GM23248 (cell line): Measurements from ENCODE around the gene FNDC11. TPM values are rescaled to one million over a fixed set of nuclear protein-coding genes. Genes with fewer than 3 reads are reported as not detected.

Experiments used
- DNase-seq: peaks from one replicate; pipeline ENCODE4 v3.0.0-alpha.2; 2015
- H2AFZ ChIP-seq: fragments of 200-600 bp; sonication (generic); 2 replicates; pipeline ENCODE4 v1.6.1; 2016; ENCODE audit warnings: antibody characterized with exemption
- H3F3A ChIP-seq: fragments of 200-600 bp; sonication (generic); 2 replicates; pipeline ENCODE4 v1.6.1; 2016; ENCODE audit warnings: mild to moderate bottlenecking, antibody characterized with exemption, mixed run types; ENCODE audit not compliant: insufficient read depth
- H3K27ac ChIP-seq: fragments of 200-600 bp; sonication (generic); 2 replicates; pipeline ENCODE4 v1.5.1; 2016; ENCODE audit warnings: mild to moderate bottlenecking
- H3K27me3 ChIP-seq: fragments of 200-600 bp; sonication (generic); replicated peaks from 2 replicates; pipeline ENCODE4 v1.6.1; 2016; ENCODE audit warnings: mild to moderate bottlenecking; ENCODE audit not compliant: insufficient read depth
- H3K36me3 ChIP-seq: fragments of 200-600 bp; sonication (generic); 2 replicates; pipeline ENCODE4 v1.6.1; 2016; ENCODE audit warnings: low read depth, mild to moderate bottlenecking
- H3K4me1 ChIP-seq: fragments of 200-600 bp; sonication (generic); 2 replicates; pipeline ENCODE4 v1.6.1; 2016; ENCODE audit warnings: mild to moderate bottlenecking; ENCODE audit not compliant: insufficient read depth
- H3K4me2 ChIP-seq: fragments of 200-600 bp; sonication (generic); one replicate; pipeline ENCODE4 v1.6.1; 2016; ENCODE audit warnings: mild to moderate bottlenecking; ENCODE audit not compliant: unreplicated experiment
- H3K4me3 ChIP-seq: fragments of 200-600 bp; sonication (generic); 2 replicates; pipeline ENCODE4 v1.5.1; 2016; ENCODE audit warnings: mild to moderate bottlenecking
- H3K79me2 ChIP-seq: fragments of 200-600 bp; sonication (generic); 2 replicates; pipeline ENCODE4 v1.6.1; 2016; ENCODE audit warnings: mild to moderate bottlenecking; ENCODE audit not compliant: insufficient read depth
- H3K9ac ChIP-seq: fragments of 200-600 bp; sonication (generic); 2 replicates; pipeline ENCODE4 v1.6.1; 2016; ENCODE audit warnings: mild to moderate bottlenecking
- H3K9me2 ChIP-seq: fragments of 200-600 bp; sonication (generic); 2 replicates; pipeline ENCODE4 v1.6.1; 2016; ENCODE audit warnings: mixed run types, mild to moderate bottlenecking, moderate library complexity; ENCODE audit not compliant: insufficient read depth
- H3K9me3 ChIP-seq: fragments of 200-600 bp; sonication (generic); one replicate; pipeline ENCODE4 v1.6.1; 2017; ENCODE audit warnings: low read depth
- H4K20me1 ChIP-seq: fragments of 200-600 bp; sonication (generic); 2 replicates; pipeline ENCODE4 v1.6.0; 2016; ENCODE audit not compliant: insufficient read depth
- EZH2 ChIP-seq: fragments of 200-600 bp; sonication (generic); IDR thresholded peaks from 2 replicates; pipeline ENCODE4 v1.6.1; 2018; ENCODE audit warnings: antibody characterized with exemption, mild to moderate bottlenecking; ENCODE audit not compliant: insufficient read depth, poor library complexity, severe bottlenecking
- EZH2phosphoT487 ChIP-seq: fragments of 200-600 bp; sonication (generic); IDR thresholded peaks from 2 replicates; pipeline ENCODE4 v1.6.1; 2018; ENCODE audit warnings: antibody characterized with exemption, moderate library complexity, mild to moderate bottlenecking, low read depth; ENCODE audit not compliant: insufficient read depth
- whole genome bisulfite sequencing, 2 experiments: methylation state at CpG; one replicate each; pipeline ENCODE4 v1.1.6; 2015 to 2017; ENCODE audit warnings: low lambda C conversion rate in 2 of 2, low coverage in 1 of 2; ENCODE audit errors: missing lambda C conversion rate in 2 of 2; 5-methylcytosine and 5-hydroxymethylcytosine counted together
- in situ Hi-C: fragments of 300-500 bp; cut with MboI; formaldehyde crosslinking; loops from 2 replicates; pipeline ENCODE4 v1.15.0; 2020
- polyA plus RNA-seq: library from polyadenylated mRNA; unstranded; fragments of >200 nt; fragmentation: Nextera tagmentation; extraction: Ambion mirVana; gene quantifications from 2 replicates; pipeline ENCODE4 v1.2.1, GENCODE V29; 2016
- total RNA-seq: library from RNA; depleted of rRNA; stranded (reverse); fragments of >200 nt; shearing (Covaris generic); gene quantifications from 2 replicates; pipeline ENCODE4 v1.2.3, GENCODE V29; 2014

The FNDC11 gene
- total and polyA plus RNA-seq, 2 experiments from 2014 or later, result 0.15 to 0.65 TPM

- no peak overlapping the region for H3K9ac ChIP-seq
- no peaks in the 10 kb centered on the region for H4K20me1 ChIP-seq
- WGBS, 2 experiments, result 87 to 91% methylated on average over 39 to 46 of the region's 46 CpGs
- no peak for DNase-seq
- no peak overlapping the region for H3K27ac ChIP-seq
- H3K9me2 ChIP-seq, result no peaks in the 10 kb centered on the region
- H2AFZ ChIP-seq, result no peak overlapping the region
- no peak for TF ChIP-seq EZH2phosphoT487
- no peak for TF ChIP-seq EZH2
- H3K79me2 ChIP-seq, result no peaks in the 10 kb centered on the region
- no peaks in the 10 kb centered on the region for H3F3A ChIP-seq
- H3K4me1 ChIP-seq, result no peaks in the 10 kb centered on the region
- H3K4me3 ChIP-seq, result no peak overlapping the region
- H3K36me3 ChIP-seq, result no peaks in the 10 kb centered on the region
- in situ Hi-C loops, result no loop called here
- no peak overlapping the region for H3K4me2 ChIP-seq
- H3K27me3 ChIP-seq, result no peaks in the 10 kb centered on the region
- no peaks in the 10 kb centered on the region for H3K9me3 ChIP-seq
These were observed 12.6 kb downstream of the FNDC11 start for GRCh38 chr20:63566395-63567135.

GRCh38 chr20:63567136-63567385 is 13.1 kb downstream of the FNDC11 start:
- no peak overlapping the region for H3K9ac ChIP-seq
- no peak for DNase-seq
- WGBS, 2 experiments, result 95% methylated on average over 8 to 22 of the region's 22 CpGs
- H4K20me1 ChIP-seq, result no peaks in the 10 kb centered on the region
- H3K4me2 ChIP-seq, result no peak overlapping the region
- TF ChIP-seq EZH2phosphoT487 (no peak), EZH2 (no peak)
- no peaks in the 10 kb centered on the region for H3K4me1 ChIP-seq
- H3K9me2 ChIP-seq, result no peaks in the 10 kb centered on the region
- H2AFZ ChIP-seq, result no peak overlapping the region
- H3K9me3 ChIP-seq, result no peaks in the 10 kb centered on the region
- H3K27me3 ChIP-seq, result no peaks in the 10 kb centered on the region
- H3K79me2 ChIP-seq, result no peaks in the 10 kb centered on the region
- in situ Hi-C loops, result no loop called here
- H3F3A ChIP-seq, result no peaks in the 10 kb centered on the region
- no peak overlapping the region for H3K27ac ChIP-seq
- H3K36me3 ChIP-seq, result no peaks in the 10 kb centered on the region
- H3K4me3 ChIP-seq, result no peak overlapping the region

GRCh38 chr20:63567386-63568169 is 13.6 kb downstream of the FNDC11 start:
- 93 to 96% methylated on average over 32 to 37 of the region's 37 CpGs for WGBS, 2 experiments
- Histone ChIP-seq H3K36me3 (no peaks in the 10 kb centered on the region), H4K20me1 (no peaks in the 10 kb centered on the region), H3K27me3 (no peaks in the 10 kb centered on the region), H3K27ac (no peak overlapping the region), H3K9ac (no peak overlapping the region), H3K4me2 (no peak overlapping the region), H3K4me1 (no peaks in the 10 kb centered on the region), H2AFZ (no peak overlapping the region), H3K9me2 (no peaks in the 10 kb centered on the region), H3K4me3 (no peak overlapping the region), H3F3A (no peaks in the 10 kb centered on the region), H3K9me3 (no peaks in the 10 kb centered on the region), H3K79me2 (no peaks in the 10 kb centered on the region)
- TF ChIP-seq EZH2phosphoT487 (no peak), EZH2 (no peak)
- DNase-seq, result no peak
- in situ Hi-C loops, result no loop called here

DNA sequence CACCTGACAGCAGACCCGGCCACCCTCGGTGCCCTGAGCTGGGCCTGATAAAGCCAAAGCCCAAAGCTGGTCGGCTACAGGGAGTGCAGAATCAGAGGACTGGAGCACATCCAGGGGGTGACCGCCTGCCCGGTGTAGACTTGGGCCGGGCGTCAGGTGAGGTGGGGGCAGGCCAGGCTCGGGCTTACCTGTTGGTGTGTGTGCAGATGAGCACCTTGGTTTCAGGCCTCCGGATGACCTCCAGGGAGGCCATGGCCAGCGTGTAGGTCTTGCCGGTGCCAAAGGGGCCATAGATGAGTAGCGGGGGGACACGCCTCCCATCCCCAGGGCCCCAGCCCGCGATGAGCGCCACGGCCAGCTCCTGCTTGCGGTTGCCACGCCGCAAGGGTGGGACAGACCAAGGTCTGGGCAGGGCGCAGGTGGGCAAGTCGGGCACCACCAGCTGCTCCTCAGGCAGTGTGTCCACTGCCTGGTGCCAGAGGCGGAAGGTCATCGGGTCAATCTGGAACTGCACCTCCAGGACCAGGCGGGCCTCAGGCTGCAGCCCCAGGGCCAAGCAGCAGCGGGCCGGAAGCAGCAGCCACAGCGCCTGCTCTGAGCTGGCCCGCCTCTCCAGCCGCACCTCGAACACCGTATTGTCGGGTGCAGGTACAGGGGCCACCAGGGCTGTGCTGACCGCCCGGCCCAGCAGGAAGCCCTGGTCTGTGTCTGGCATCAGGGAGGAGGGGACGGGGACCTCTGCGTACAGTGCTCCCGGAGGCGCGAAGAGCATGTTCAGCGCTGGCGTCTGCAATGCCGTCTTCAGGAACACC is 14.4 kb downstream of the FNDC11 start:
- 94 to 96% methylated on average over 39 to 43 of the region's 43 CpGs for WGBS, 2 experiments
- no peak overlapping the region for H2AFZ ChIP-seq
- no peak overlapping the region for H3K4me3 ChIP-seq
- no peak overlapping the region for H3K4me2 ChIP-seq
- in situ Hi-C loops, result no loop called here
- H3K9ac ChIP-seq, result no peak overlapping the region
- DNase-seq, result no peak
- H3K27me3 ChIP-seq, result no peaks in the 10 kb centered on the region
- TF ChIP-seq EZH2 (no peak), EZH2phosphoT487 (no peak)
- H3K79me2 ChIP-seq, result 0 out of 2 replicates have a peak, but pooled peaks cover 5% of the 10 kb centered on the region
- H3K27ac ChIP-seq, result no peak overlapping the region
- no peaks in the 10 kb centered on the region for H4K20me1 ChIP-seq
- no peaks in the 10 kb centered on the region for H3K9me2 ChIP-seq
- no peaks in the 10 kb centered on the region for H3K4me1 ChIP-seq
- H3K9me3 ChIP-seq, result no peaks in the 10 kb centered on the region
- H3K36me3 ChIP-seq, result no peaks in the 10 kb centered on the region
- H3F3A ChIP-seq, result no peaks in the 10 kb centered on the region
